IPS-15b (cell line): ENCODE measurements around the gene GSDME.

Experiments
- H3K27me3 ChIP-seq: one replicate; pipeline ENCODE4 v1.6.1; 2013; ENCODE audit warnings: low read length; ENCODE audit not compliant: control insufficient read depth, insufficient read depth
- H3K36me3 ChIP-seq: one replicate; pipeline ENCODE4 v1.6.1; 2013; ENCODE audit warnings: low read length; ENCODE audit not compliant: control insufficient read depth, insufficient read depth
- H3K4me1 ChIP-seq: one replicate; pipeline ENCODE4 v1.6.1; 2013; ENCODE audit warnings: mild to moderate bottlenecking, low read length; ENCODE audit not compliant: control insufficient read depth, insufficient read depth
- H3K4me3 ChIP-seq: one replicate; pipeline ENCODE4 v1.5.1; 2013; ENCODE audit warnings: low read depth, low read length
- H3K9ac ChIP-seq: one replicate; pipeline ENCODE4 v1.6.1; 2013; ENCODE audit warnings: low read depth, mild to moderate bottlenecking, low read length
- H3K9me3 ChIP-seq: one replicate; pipeline ENCODE4 v1.6.1; 2013; ENCODE audit warnings: mild to moderate bottlenecking, low read length; ENCODE audit not compliant: control insufficient read depth, insufficient read depth

Gene GSDME

GRCh38 chr7:24788961-24789576 lies 31.8 kb upstream of the GSDME start:
- peaks cover 4% of the 10 kb centered on the region for H3K4me1 ChIP-seq
- H3K27me3 ChIP-seq, result no peaks in the 10 kb centered on the region
- H3K4me3 ChIP-seq, result no peak overlapping the region
- H3K36me3 ChIP-seq, result no peaks in the 10 kb centered on the region
- H3K9me3 ChIP-seq, result no peaks in the 10 kb centered on the region
- no peak overlapping the region for H3K9ac ChIP-seq

GRCh38 chr7:24788075-24788474 lies 30.8 kb upstream of the GSDME start:
- H3K27me3 ChIP-seq, result no peaks in the 10 kb centered on the region
- H3K4me3 ChIP-seq, result no peak overlapping the region
- H3K4me1 ChIP-seq, result no peaks in the 10 kb centered on the region
- H3K9ac ChIP-seq, result no peak overlapping the region
- no peaks in the 10 kb centered on the region for H3K36me3 ChIP-seq
- H3K9me3 ChIP-seq, result no peaks in the 10 kb centered on the region

DNA sequence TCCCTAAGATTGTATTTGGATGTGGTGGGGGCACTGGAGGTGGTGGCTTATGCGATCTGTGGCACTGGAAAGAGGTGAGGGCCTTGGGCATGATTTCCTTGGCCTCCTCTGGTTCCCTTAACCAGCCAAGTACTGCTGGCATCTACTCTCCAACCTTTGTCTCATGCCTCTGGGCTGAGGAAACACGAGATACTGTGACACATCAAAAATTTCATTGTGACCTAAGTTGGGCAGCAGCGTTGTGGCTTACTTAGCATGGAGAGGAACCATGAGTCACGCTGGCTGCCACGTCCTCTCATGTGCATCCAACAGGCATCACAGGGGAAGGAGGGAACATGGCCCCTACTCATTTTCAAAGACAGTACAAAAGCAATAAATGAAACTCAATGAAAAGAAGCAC lies 29.7 kb upstream of the GSDME start:
- H3K36me3 ChIP-seq, result no peaks in the 10 kb centered on the region
- H3K4me1 ChIP-seq, result no peaks in the 10 kb centered on the region
- no peak overlapping the region for H3K9ac ChIP-seq
- H3K4me3 ChIP-seq, result no peak overlapping the region
- H3K9me3 ChIP-seq, result no peaks in the 10 kb centered on the region
- H3K27me3 ChIP-seq, result no peaks in the 10 kb centered on the region

- no peak overlapping the region for H3K4me3 ChIP-seq
- no peaks in the 10 kb centered on the region for H3K4me1 ChIP-seq
- no peaks in the 10 kb centered on the region for H3K36me3 ChIP-seq
- no peaks in the 10 kb centered on the region for H3K27me3 ChIP-seq
- no peaks in the 10 kb centered on the region for H3K9me3 ChIP-seq
- no peak overlapping the region for H3K9ac ChIP-seq
Observed at GRCh38 chr7:24786306-24786705, 29.0 kb upstream of the GSDME start.

GRCh38 chr7:24784277-24784676 lies 27.0 kb upstream of the GSDME start:
- H3K36me3 ChIP-seq, result no peaks in the 10 kb centered on the region
- H3K4me1 ChIP-seq, result no peaks in the 10 kb centered on the region
- H3K9ac ChIP-seq, result no peak overlapping the region
- no peak overlapping the region for H3K4me3 ChIP-seq
- H3K9me3 ChIP-seq, result no peaks in the 10 kb centered on the region
- H3K27me3 ChIP-seq, result no peaks in the 10 kb centered on the region

GRCh38 chr7:24783698-24784097 lies 26.4 kb upstream of the GSDME start:
- Histone ChIP-seq H3K9me3 (no peaks in the 10 kb centered on the region), H3K9ac (no peak overlapping the region), H3K27me3 (no peaks in the 10 kb centered on the region), H3K4me3 (no peak overlapping the region), H3K4me1 (no peaks in the 10 kb centered on the region), H3K36me3 (no peaks in the 10 kb centered on the region)

- H3K4me1 ChIP-seq, result no peaks in the 10 kb centered on the region
- no peak overlapping the region for H3K4me3 ChIP-seq
- no peak overlapping the region for H3K9ac ChIP-seq
- no peaks in the 10 kb centered on the region for H3K36me3 ChIP-seq
- no peaks in the 10 kb centered on the region for H3K9me3 ChIP-seq
- H3K27me3 ChIP-seq, result no peaks in the 10 kb centered on the region
Observed at GRCh38 chr7:24781106-24781505, 23.8 kb upstream of the GSDME start.

DNA sequence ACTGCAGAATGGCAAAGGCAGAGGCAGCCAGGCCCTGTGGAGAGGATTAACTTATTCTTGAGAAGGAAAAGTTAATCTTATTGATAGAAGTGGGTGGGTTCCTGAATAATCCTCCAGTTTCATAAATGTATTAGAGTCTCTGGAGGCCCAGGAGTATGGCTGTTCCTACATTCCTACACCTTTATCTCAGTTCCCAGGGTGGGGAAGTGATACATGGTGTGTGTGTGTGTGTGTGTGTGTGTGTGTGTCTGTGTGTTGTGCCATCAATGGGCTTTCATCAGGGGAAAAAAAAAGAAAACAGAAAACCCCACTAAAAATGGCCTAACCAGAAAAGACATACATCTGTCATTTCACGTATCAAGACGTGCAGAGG lies 22.0 kb upstream of the GSDME start:
- Histone ChIP-seq H3K4me1 (peaks cover 2% of the 10 kb centered on the region), H3K27me3 (no peaks in the 10 kb centered on the region), H3K4me3 (no peak overlapping the region), H3K36me3 (no peaks in the 10 kb centered on the region), H3K9ac (no peak overlapping the region), H3K9me3 (no peaks in the 10 kb centered on the region)

DNA sequence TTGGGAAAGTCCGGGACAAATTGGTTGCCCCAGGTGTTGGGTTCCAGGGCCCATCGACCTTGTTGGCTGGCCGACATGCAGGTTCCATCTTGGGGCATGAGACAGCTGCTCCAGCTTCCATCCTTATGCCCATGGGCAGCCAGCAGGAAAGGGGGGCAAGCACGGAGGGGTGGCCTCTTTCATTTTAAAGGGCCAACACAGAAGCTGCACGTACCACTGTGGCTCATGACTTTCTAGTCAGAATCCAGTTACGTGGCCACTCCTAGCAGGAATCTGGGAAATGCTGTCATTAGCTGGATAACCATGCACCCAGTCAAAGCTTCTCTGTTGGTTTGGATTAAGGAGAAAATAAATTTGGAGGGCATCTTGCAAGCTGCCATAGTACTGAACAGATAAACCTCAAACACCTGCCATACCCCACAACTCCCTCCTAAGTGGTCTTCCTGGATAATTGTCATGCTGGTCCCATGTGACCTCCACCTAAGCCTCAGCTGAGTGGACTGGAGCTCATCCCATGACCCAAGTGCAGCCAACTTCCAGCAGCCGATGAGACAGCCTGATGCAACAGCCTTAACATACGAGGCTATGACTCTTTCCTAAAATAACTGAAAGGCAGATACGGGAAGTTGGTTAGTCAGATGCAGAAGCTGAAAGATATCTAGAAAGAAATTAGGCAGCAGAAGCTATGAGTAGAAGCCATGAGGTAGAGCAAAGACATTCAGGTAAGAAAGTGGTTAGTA lies 21.4 kb upstream of the GSDME start:
- Histone ChIP-seq H3K4me3 (no peak overlapping the region), H3K9me3 (no peaks in the 10 kb centered on the region), H3K9ac (no peak overlapping the region), H3K36me3 (no peaks in the 10 kb centered on the region), H3K27me3 (no peaks in the 10 kb centered on the region), H3K4me1 (peaks cover 2% of the 10 kb centered on the region)

- Histone ChIP-seq H3K9ac (no peak overlapping the region), H3K4me3 (no peak overlapping the region), H3K36me3 (no peaks in the 10 kb centered on the region), H3K27me3 (no peaks in the 10 kb centered on the region), H3K4me1 (peaks cover 2% of the 10 kb centered on the region), H3K9me3 (no peaks in the 10 kb centered on the region)
Observed at GRCh38 chr7:24777806-24778205, 20.5 kb upstream of the GSDME start.

- H3K27me3 ChIP-seq, result no peaks in the 10 kb centered on the region
- no peak overlapping the region for H3K9ac ChIP-seq
- H3K36me3 ChIP-seq, result no peaks in the 10 kb centered on the region
- H3K9me3 ChIP-seq, result no peaks in the 10 kb centered on the region
- no peak overlapping the region for H3K4me3 ChIP-seq
- H3K4me1 ChIP-seq, result peaks cover 2% of the 10 kb centered on the region
Observed at GRCh38 chr7:24773646-24774045, 16.4 kb upstream of the GSDME start.

GRCh38 chr7:24769851-24770250 lies 12.6 kb upstream of the GSDME start:
- no peak overlapping the region for H3K9ac ChIP-seq
- no peaks in the 10 kb centered on the region for H3K9me3 ChIP-seq
- H3K27me3 ChIP-seq, result no peaks in the 10 kb centered on the region
- no peak overlapping the region for H3K4me3 ChIP-seq
- peaks cover 5% of the 10 kb centered on the region for H3K4me1 ChIP-seq
- no peaks in the 10 kb centered on the region for H3K36me3 ChIP-seq
